ENCODE data around the gene ARPC3. TPM values are rescaled to one million over a fixed set of nuclear protein-coding genes. Genes with fewer than 3 reads are reported as not detected.
A peak's percentile ranks its signal among the peaks of the same experiment; 100 is the strongest.

Gene ARPC3
- total and polyA plus RNA-seq, 2 donors: 377 to 628 TPM

- Histone ChIP-seq H3K27me3 (ENCODE audit: control insufficient read depth in 2 of 2, insufficient read depth in 1 of 2, low read length in 1 of 2) (no peaks in the 10 kb centered on the region), H3K36me3 (ENCODE audit: control insufficient read depth in 2 of 2, insufficient read depth in 2 of 2, low read length in 1 of 2) (peaks cover 10 to 16% of the 10 kb centered on the region in 2 donors), H3K9me3 (ENCODE audit: control insufficient read depth in 2 of 2, insufficient read depth in 1 of 2, low read length in 1 of 2) (no peaks in the 10 kb centered on the region), H3K27ac (ENCODE audit: low read depth in 1 of 2, low read length in 1 of 2) (peak within 1 kb of the TSS; percentile 95 to 96), H3K4me1 (ENCODE audit: control insufficient read depth in 2 of 2, insufficient read depth in 2 of 2, low read length in 2 of 2) (peaks cover 15 to 16% of the 10 kb centered on the region in 2 donors), H3K4me3 (ENCODE audit: low read length in 2 of 2) (peak within 1 kb of the TSS; percentile 68 to 99)
- WGBS: under 1% methylated on average over 62 of the region's 62 CpGs
- DNase-seq (ENCODE audit: low read depth in 6 of 9, low spot score in 9 of 9): peak; percentile 70 to 94 (median 82)
These were observed 46.8 kb downstream of the ARPC3 start, which contains the start of gene ANAPC7 for GRCh38 chr12:110403146-110403975. Gene ANAPC7 (minus strand): TSS chr12:110403708. CDS start chr12:110403627, 81 bp downstream.

Other genes starting within 250 kb of the ARPC3 start
- 33.8 TPM for gene ATP2A2, start 169.1 kb downstream of the ARPC3 start, total RNA-seq
- gene ATP2A2, start 169.1 kb downstream of the ARPC3 start, polyA plus RNA-seq: 37.6 TPM
- gene ANAPC7, start 46.6 kb downstream of the ARPC3 start, total RNA-seq: 43.2 TPM
- gene ANAPC7, start 46.6 kb downstream of the ARPC3 start, polyA plus RNA-seq: 66.6 TPM
- 21.9 TPM for gene GPN3, start 17.9 kb upstream of the ARPC3 start, total RNA-seq
- gene GPN3, start 17.9 kb upstream of the ARPC3 start, polyA plus RNA-seq: 25.1 TPM
- gene FAM216A, start 18.5 kb upstream of the ARPC3 start, total RNA-seq: 22.9 TPM
- gene FAM216A, start 18.5 kb upstream of the ARPC3 start, polyA plus RNA-seq: 10.2 TPM
- gene VPS29, start 51.8 kb upstream of the ARPC3 start, total RNA-seq: 87.9 TPM
- gene VPS29, start 51.8 kb upstream of the ARPC3 start, polyA plus RNA-seq: 320 TPM
- gene RAD9B, start 52.0 kb upstream of the ARPC3 start, total RNA-seq: 1.0 TPM
- 0.87 TPM for gene RAD9B, start 52.0 kb upstream of the ARPC3 start, polyA plus RNA-seq
- 5.8 TPM for gene PPTC7, start 133.0 kb upstream of the ARPC3 start, total RNA-seq
- 19.2 TPM for gene PPTC7, start 133.0 kb upstream of the ARPC3 start, polyA plus RNA-seq
- gene TCTN1, start 163.8 kb upstream of the ARPC3 start, total RNA-seq: 11.6 TPM
- gene TCTN1, start 163.8 kb upstream of the ARPC3 start, polyA plus RNA-seq: 17.9 TPM
- gene HVCN1, start 238.8 kb upstream of the ARPC3 start, total RNA-seq: 11.1 TPM
- 35.1 TPM for gene HVCN1, start 238.8 kb upstream of the ARPC3 start, polyA plus RNA-seq

Data from thymus (tissue), 11 donors.